Neural cell (in vitro differentiated cells): ENCODE measurements around the gene PTPRD. TPM values are rescaled to one million over a fixed set of nuclear protein-coding genes. Genes with fewer than 3 reads are reported as not detected.

Source experiments
- H2AFZ ChIP-seq: fragments of 200-600, 300-800 bp; sonication (generic), shearing (Covaris generic); 2 replicates; pipeline ENCODE4 v1.6.0; 2014; ENCODE audit warnings: low read depth, mild to moderate bottlenecking, antibody characterized with exemption, low read length, moderate library complexity
- H3F3A ChIP-seq: fragments of 200-600 bp; shearing (Covaris generic); 2 replicates; pipeline ENCODE4 v1.6.1; 2016; ENCODE audit warnings: mild to moderate bottlenecking, moderate library complexity, mixed read lengths, antibody characterized with exemption, low read length; ENCODE audit not compliant: insufficient read depth, poor library complexity, severe bottlenecking
- H3K27ac ChIP-seq: fragments of 200-600, 300-800 bp; sonication (generic), shearing (Covaris generic); 2 replicates; pipeline ENCODE4 v1.5.1; 2014; ENCODE audit warnings: mild to moderate bottlenecking, low read length, moderate library complexity
- H3K27me3 ChIP-seq: fragments of 300-800, 200-600 bp; sonication (generic), shearing (Covaris generic); 2 replicates; pipeline ENCODE4 v1.6.0; 2014; ENCODE audit warnings: mild to moderate bottlenecking, low read depth, low read length, moderate library complexity; ENCODE audit not compliant: insufficient read depth
- H3K36me3 ChIP-seq: fragments of 300-800, 200-600 bp; sonication (generic), shearing (Covaris generic); 2 replicates; pipeline ENCODE4 v1.5.1; 2014; ENCODE audit warnings: mild to moderate bottlenecking, antibody characterized with exemption, low read length, moderate library complexity; ENCODE audit not compliant: insufficient read depth
- H3K4me2 ChIP-seq: fragments of 300-800, 200-600 bp; sonication (generic), shearing (Covaris generic); 2 replicates; pipeline ENCODE4 v1.6.0; 2014; ENCODE audit warnings: mild to moderate bottlenecking, low read length
- H3K4me3 ChIP-seq: fragments of 300-800, 200-600 bp; sonication (generic), shearing (Covaris generic); 2 replicates; pipeline ENCODE4 v1.5.1; 2014; ENCODE audit warnings: mild to moderate bottlenecking, low read length, moderate library complexity
- H3K79me2 ChIP-seq: fragments of 200-600 bp; shearing (Covaris generic); replicated peaks from 2 replicates; pipeline ENCODE4 v1.6.0; 2014; ENCODE audit warnings: mild to moderate bottlenecking, low read length, moderate library complexity; ENCODE audit not compliant: insufficient read depth
- H3K9ac ChIP-seq: fragments of 300-800, 200-600 bp; sonication (generic), shearing (Covaris generic); 2 replicates; pipeline ENCODE4 v1.6.1; 2016; ENCODE audit warnings: mild to moderate bottlenecking, low read length, mixed read lengths
- H3K9me2 ChIP-seq: fragments of 200-600 bp; shearing (Covaris generic); 2 replicates; pipeline ENCODE4 v1.6.1; 2016; ENCODE audit warnings: mild to moderate bottlenecking, low read length, mixed read lengths; ENCODE audit not compliant: insufficient read depth
- H3K9me3 ChIP-seq: fragments of 200-600, 300-800 bp; sonication (generic), shearing (Covaris generic); 2 replicates; pipeline ENCODE4 v1.6.1; 2016; ENCODE audit warnings: mild to moderate bottlenecking, mixed run types, low read length, moderate library complexity, mixed read lengths
- H4K20me1 ChIP-seq: fragments of 200-600 bp; shearing (Covaris generic); 2 replicates; pipeline ENCODE4 v1.6.1; 2016; ENCODE audit warnings: mild to moderate bottlenecking, mixed run types; ENCODE audit not compliant: insufficient read depth
- CTCF ChIP-seq: fragments of 450-650 bp; IDR thresholded peaks from 2 replicates; pipeline ENCODE4 v1.5.1; 2014; ENCODE audit warnings: antibody characterized with exemption, mild to moderate bottlenecking, moderate library complexity; ENCODE audit not compliant: poor library complexity, severe bottlenecking
- EP300 ChIP-seq: fragments of 450-650 bp; conservative IDR thresholded peaks from 2 replicates; pipeline ENCODE4 v1.6.1; 2014; ENCODE audit warnings: antibody characterized with exemption, mild to moderate bottlenecking, moderate library complexity; ENCODE audit not compliant: poor library complexity, severe bottlenecking
- EZH2 ChIP-seq: fragments of 200-600, 300-800 bp; shearing (Covaris generic), sonication (generic); IDR thresholded peaks from 2 replicates; pipeline ENCODE4 v1.6.1; 2014; ENCODE audit warnings: antibody characterized with exemption, low read length, borderline replicate concordance, mild to moderate bottlenecking; ENCODE audit not compliant: insufficient read depth, poor library complexity, severe bottlenecking
- MXI1 ChIP-seq: fragments of 450-650 bp; conservative IDR thresholded peaks from 2 replicates; pipeline ENCODE4 v1.6.1; 2014; ENCODE audit warnings: antibody characterized with exemption, mild to moderate bottlenecking; ENCODE audit not compliant: poor library complexity, severe bottlenecking
- POLR2AphosphoS5 ChIP-seq: IDR thresholded peaks from 2 replicates; pipeline ENCODE4 v1.6.1; 2012
- RAD21 ChIP-seq: fragments of 450-650 bp; conservative IDR thresholded peaks from 2 replicates; pipeline ENCODE4 v1.6.1; 2014; ENCODE audit warnings: antibody characterized with exemption, mild to moderate bottlenecking, moderate library complexity
- REST ChIP-seq: IDR thresholded peaks from 2 replicates; pipeline ENCODE4 v1.6.1; 2012; ENCODE audit warnings: borderline replicate concordance
- SMC3 ChIP-seq: fragments of 450-650 bp; conservative IDR thresholded peaks from 2 replicates; pipeline ENCODE4 v1.6.1; 2014; ENCODE audit warnings: antibody characterized with exemption, mild to moderate bottlenecking, moderate library complexity; ENCODE audit not compliant: poor library complexity
- TAF1 ChIP-seq: IDR thresholded peaks from 2 replicates; pipeline ENCODE4 v1.6.1; 2012; ENCODE audit warnings: low read depth
- polyA plus RNA-seq: library from polyadenylated mRNA; depleted of rRNA; stranded (reverse); fragments of >200 nt; gene quantifications from 2 replicates; pipeline ENCODE4 v1.2.3, GENCODE V29; 2014

PTPRD gene
- polyA plus RNA-seq, 1 donor from 2014 or later: 143 TPM

GRCh38 chr9:10387282-10387681 lies 225.5 kb downstream of the PTPRD start:
- H3K4me3 ChIP-seq: no peak overlapping the region

GRCh38 chr9:10371824-10372223 lies 241.0 kb downstream of the PTPRD start:
- Histone ChIP-seq H3F3A (no peaks in the 10 kb centered on the region), H3K4me3 (no peak overlapping the region), H3K27ac (no peak overlapping the region), H3K79me2 (no peaks in the 10 kb centered on the region), H3K9me2 (no peaks in the 10 kb centered on the region), H3K9ac (no peak overlapping the region), H3K4me2 (no peak overlapping the region), H4K20me1 (no peaks in the 10 kb centered on the region), H3K27me3 (no peaks in the 10 kb centered on the region), H3K9me3 (no peaks in the 10 kb centered on the region), H2AFZ (no peak overlapping the region), H3K36me3 (no peaks in the 10 kb centered on the region)
- TF ChIP-seq EZH2 (no peak), MXI1 (no peak), EP300 (no peak), RAD21 (no peak), TAF1 (no peak)

More at GRCh38 chr9:10387282-10387681, 225.5 kb downstream of the PTPRD start:
- Histone ChIP-seq H3K79me2 (no peaks in the 10 kb centered on the region), H3K27me3 (no peaks in the 10 kb centered on the region), H3K9me2 (no peaks in the 10 kb centered on the region), H4K20me1 (no peaks in the 10 kb centered on the region), H3F3A (no peaks in the 10 kb centered on the region), H3K36me3 (no peaks in the 10 kb centered on the region), H3K9ac (no peak overlapping the region), H3K27ac (no peak overlapping the region), H2AFZ (no peak overlapping the region), H3K4me2 (no peak overlapping the region), H3K9me3 (no peaks in the 10 kb centered on the region)
- TF ChIP-seq MXI1 (no peak), TAF1 (no peak), POLR2AphosphoS5 (no peak), RAD21 (no peak), EZH2 (no peak), SMC3 (no peak), CTCF (no peak), REST (no peak), EP300 (no peak)
